Measurements from ENCODE around the gene LUZP2. TPM values are rescaled to one million over a fixed set of nuclear protein-coding genes. Genes with fewer than 3 reads are reported as not detected.

LUZP2 gene
- total RNA-seq, 2 donors from 2014 or later, result 0.28 to 4.1 TPM

DNA sequence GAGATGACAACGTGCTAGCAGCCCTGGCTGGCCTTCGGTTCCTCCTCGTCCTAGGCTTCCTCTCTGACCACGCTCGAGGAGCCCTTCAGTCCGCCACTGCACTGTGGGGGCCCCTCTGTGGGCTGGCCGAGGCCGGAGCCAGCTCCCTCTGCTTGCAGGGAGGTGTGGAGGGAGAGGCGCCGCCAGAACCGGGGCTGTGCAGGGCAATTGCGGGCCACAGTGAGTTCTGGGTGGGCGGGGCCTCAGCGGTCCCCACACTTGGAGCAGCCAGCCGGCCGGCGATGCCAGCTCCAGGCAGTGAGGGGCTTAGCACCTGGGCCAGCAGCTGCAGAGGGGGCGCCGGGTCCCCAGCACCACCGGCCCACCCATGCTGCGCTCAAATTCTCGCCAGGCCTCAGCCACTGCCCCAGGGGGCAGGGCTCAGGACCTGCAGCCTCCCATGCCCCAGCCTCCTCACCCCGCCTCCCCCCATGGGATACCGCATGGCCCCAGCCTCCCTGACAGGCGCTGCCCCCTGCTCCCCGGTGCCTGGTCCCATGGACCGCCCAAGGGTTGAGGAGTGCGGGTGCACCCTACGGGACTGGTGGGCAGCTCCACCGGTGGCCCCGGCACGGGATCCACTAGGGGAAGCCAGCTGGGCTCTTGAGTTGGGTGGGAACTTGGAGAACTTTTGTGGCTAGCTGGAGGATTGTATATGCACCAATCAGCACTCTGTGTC is 399.4 kb downstream of the LUZP2 start:
- H3K4me1 ChIP-seq (replicated peaks), result no peaks in the 10 kb centered on the region
- no peak overlapping the region for H3K4me3 ChIP-seq
- TF ChIP-seq, protein P1, sequence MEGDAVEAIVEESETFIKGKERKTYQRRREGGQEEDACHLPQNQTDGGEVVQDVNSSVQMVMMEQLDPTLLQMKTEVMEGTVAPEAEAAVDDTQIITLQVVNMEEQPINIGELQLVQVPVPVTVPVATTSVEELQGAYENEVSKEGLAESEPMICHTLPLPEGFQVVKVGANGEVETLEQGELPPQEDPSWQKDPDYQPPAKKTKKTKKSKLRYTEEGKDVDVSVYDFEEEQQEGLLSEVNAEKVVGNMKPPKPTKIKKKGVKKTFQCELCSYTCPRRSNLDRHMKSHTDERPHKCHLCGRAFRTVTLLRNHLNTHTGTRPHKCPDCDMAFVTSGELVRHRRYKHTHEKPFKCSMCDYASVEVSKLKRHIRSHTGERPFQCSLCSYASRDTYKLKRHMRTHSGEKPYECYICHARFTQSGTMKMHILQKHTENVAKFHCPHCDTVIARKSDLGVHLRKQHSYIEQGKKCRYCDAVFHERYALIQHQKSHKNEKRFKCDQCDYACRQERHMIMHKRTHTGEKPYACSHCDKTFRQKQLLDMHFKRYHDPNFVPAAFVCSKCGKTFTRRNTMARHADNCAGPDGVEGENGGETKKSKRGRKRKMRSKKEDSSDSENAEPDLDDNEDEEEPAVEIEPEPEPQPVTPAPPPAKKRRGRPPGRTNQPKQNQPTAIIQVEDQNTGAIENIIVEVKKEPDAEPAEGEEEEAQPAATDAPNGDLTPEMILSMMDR (IDR thresholded peaks at IDR 0.05), result no peak
- TF ChIP-seq POLR2A (IDR thresholded peaks at IDR 0.05), result no peak
- TF ChIP-seq POLR2AphosphoS5 (IDR thresholded peaks at IDR 0.05), result no peak
- H3K27ac ChIP-seq, result no peak overlapping the region
- H3K36me3 ChIP-seq, result no peaks in the 10 kb centered on the region
- intact Hi-C loops (cut with DNase I), result no loop called here
- no peak for DNase-seq (ENCODE audit: low spot score)
- WGBS, result 92% methylated on average over 19 of the region's 32 CpGs
- H3K27me3 ChIP-seq (replicated peaks; ENCODE audit: insufficient read depth), result no peaks in the 10 kb centered on the region
- H3K9me3 ChIP-seq, result no peaks in the 10 kb centered on the region

GRCh38 chr11:24900514-24900913 is 403.7 kb downstream of the LUZP2 start:
- no peaks in the 10 kb centered on the region for H3K27me3 ChIP-seq (replicated peaks; ENCODE audit: insufficient read depth)
- H3K4me3 ChIP-seq, result no peak overlapping the region
- TF ChIP-seq POLR2A (IDR thresholded peaks at IDR 0.05) (no peak), POLR2AphosphoS5 (IDR thresholded peaks at IDR 0.05) (no peak)
- TF ChIP-seq, protein P1 (IDR thresholded peaks at IDR 0.05), result no peak
- H3K27ac ChIP-seq, result no peak overlapping the region
- no peaks in the 10 kb centered on the region for H3K36me3 ChIP-seq
- H3K9me3 ChIP-seq, result no peaks in the 10 kb centered on the region
- no peak for DNase-seq (ENCODE audit: low spot score)
- intact Hi-C loops (cut with DNase I), result no loop called here
- no peaks in the 10 kb centered on the region for H3K4me1 ChIP-seq (replicated peaks)
- WGBS, result 19% methylated on average over 3 of the region's 3 CpGs

GRCh38 chr11:24900960-24901549 is 404.2 kb downstream of the LUZP2 start:
- no peak overlapping the region for H3K4me3 ChIP-seq
- no peaks in the 10 kb centered on the region for H3K36me3 ChIP-seq
- H3K4me1 ChIP-seq (replicated peaks), result no peaks in the 10 kb centered on the region
- WGBS, result 53% methylated on average over 1 of the region's 1 CpG
- TF ChIP-seq POLR2A (IDR thresholded peaks at IDR 0.05) (no peak), POLR2AphosphoS5 (IDR thresholded peaks at IDR 0.05) (no peak)
- TF ChIP-seq, protein P1 (IDR thresholded peaks at IDR 0.05), result no peak
- no peaks in the 10 kb centered on the region for H3K27me3 ChIP-seq (replicated peaks; ENCODE audit: insufficient read depth)
- no peak for DNase-seq (ENCODE audit: low spot score)
- no peak overlapping the region for H3K27ac ChIP-seq
- H3K9me3 ChIP-seq, result no peaks in the 10 kb centered on the region
- intact Hi-C loops (cut with DNase I), result no loop called here

DNA sequence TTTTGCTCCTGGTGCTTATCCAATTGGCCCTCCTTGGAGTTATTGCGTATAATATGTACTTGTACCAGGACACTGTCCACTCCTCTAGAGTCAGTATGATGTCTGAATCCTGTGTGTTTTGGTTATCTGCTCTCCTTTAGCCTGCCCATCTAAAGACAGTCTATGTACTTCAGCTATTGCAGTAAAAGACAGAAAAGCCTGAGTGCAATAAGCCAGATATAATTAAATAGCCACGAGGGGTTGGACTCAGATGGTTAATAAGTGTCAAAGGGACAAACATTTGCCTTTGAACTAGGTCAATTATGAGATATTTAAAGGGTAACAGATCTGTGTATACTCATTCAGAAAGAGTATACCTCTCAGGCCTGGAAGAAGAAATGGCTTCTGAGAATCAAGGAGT is 406.7 kb downstream of the LUZP2 start:
- Histone ChIP-seq H3K27me3 (replicated peaks; ENCODE audit: insufficient read depth) (no peaks in the 10 kb centered on the region), H3K4me3 (no peak overlapping the region)
- WGBS, result 64% methylated on average over 2 of the region's 2 CpGs

More for the DNA sequence above, 406.7 kb downstream of the LUZP2 start:
- no peak for DNase-seq (ENCODE audit: low spot score)
- intact Hi-C loops (cut with DNase I), result no loop called here
- Histone ChIP-seq H3K36me3 (no peaks in the 10 kb centered on the region), H3K9me3 (no peaks in the 10 kb centered on the region), H3K4me1 (replicated peaks) (no peaks in the 10 kb centered on the region), H3K27ac (no peak overlapping the region)
- TF ChIP-seq POLR2A (IDR thresholded peaks at IDR 0.05) (no peak), POLR2AphosphoS5 (IDR thresholded peaks at IDR 0.05) (no peak)
- TF ChIP-seq, protein P1 (IDR thresholded peaks at IDR 0.05), result no peak
